H7 (cell line): ENCODE data around the gene PSMF1. TPM values are rescaled to one million over a fixed set of nuclear protein-coding genes. Genes with fewer than 3 reads are reported as not detected.
A peak's percentile ranks its signal among the peaks of the same experiment; 100 is the strongest.

Experiments used
- DNase-seq: peaks from one replicate; pipeline ENCODE4 v3.0.0; 2012
- H3K27me3 ChIP-seq: 2 replicates; pipeline ENCODE4 v1.6.0; 2011; ENCODE audit warnings: mild to moderate bottlenecking, low read length; ENCODE audit not compliant: control insufficient read depth, insufficient read depth
- H3K36me3 ChIP-seq: replicated peaks from 2 replicates; pipeline ENCODE4 v1.5.1; 2011; ENCODE audit warnings: low read length; ENCODE audit not compliant: control insufficient read depth, insufficient read depth
- H3K4me3 ChIP-seq: 2 replicates; pipeline ENCODE4 v1.5.1; 2011; ENCODE audit warnings: low read depth, mild to moderate bottlenecking, control low read depth, low read length, moderate library complexity; ENCODE audit not compliant: insufficient read depth
- total RNA-seq: library from RNA; depleted of rRNA; stranded (reverse); fragments of >200 nt; shearing (Covaris generic); gene quantifications from 2 replicates; pipeline ENCODE4 v1.2.3, GENCODE V29; 2014

PSMF1 gene
- total RNA-seq, 1 experiment from 2014 or later: 36.8 TPM

DNA sequence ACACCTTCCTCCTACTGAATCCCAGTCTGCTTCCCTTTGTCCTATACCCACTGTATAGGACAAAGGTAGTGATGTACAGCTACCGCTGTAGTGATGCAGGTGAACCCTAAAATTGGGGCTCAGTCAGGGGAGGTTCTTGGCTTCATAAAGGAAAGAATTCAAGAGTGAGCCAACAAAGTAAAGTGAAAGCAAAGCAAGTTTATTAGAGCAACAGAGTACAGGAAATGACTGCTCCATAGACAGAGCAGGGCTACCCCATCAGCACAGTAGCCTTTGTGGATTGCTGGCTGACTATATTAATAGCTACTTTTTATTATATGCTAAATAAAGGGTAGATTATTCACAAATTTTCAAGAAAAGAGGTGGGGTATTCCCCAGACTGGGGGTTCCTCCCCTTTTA, 81.6 kb downstream of the PSMF1 start:
- no peak overlapping the region for H3K4me3 ChIP-seq
- DNase-seq: no peak
- H3K27me3 ChIP-seq: no peaks in the 10 kb centered on the region; the same call in 1 of the 2 replicates
- H3K36me3 ChIP-seq: no peaks in the 10 kb centered on the region

DNA sequence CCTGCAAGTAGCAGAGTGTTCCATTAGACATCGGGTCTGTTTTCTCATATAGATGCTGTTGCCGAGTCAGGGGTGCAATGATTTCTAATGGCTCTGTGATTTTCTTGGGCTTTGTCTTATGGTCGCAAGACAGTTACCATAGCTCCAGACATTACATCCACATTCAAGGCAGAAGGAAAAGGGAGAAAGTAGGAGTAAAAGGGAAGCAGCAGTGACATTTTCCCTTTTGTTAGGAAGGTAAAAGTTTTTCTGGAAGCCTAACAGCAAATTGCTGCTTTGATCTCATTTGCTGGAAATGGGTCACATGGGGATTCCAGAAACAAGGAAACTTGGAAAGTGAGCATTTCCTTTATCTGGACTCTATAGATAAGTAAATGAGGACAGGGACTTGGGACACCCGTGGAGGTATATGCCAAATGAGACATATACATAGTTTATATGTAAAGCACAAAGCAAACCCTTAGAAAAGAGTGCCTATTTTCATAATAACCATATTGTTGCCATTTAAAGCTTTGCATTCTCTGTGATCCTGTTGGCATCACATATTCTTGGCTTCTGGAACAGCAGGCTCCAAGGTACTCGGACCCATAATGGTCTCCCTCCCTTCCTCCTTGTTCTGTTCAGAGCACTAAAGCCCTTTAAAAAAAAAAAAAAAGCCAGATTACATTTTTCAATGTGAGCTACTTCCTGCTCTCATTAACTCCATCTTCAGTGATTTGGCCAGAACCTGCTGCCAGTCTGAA, 84.5 kb downstream of the PSMF1 start, which contains the start of gene C20orf202:
Gene C20orf202, plus strand, starts transcription at position 693 of the 743 bp plus-strand sequence. CDS start 132 bp downstream, outside the sequence.
- H3K4me3 ChIP-seq: no peak within 1 kb of the TSS
- no peaks in the 10 kb centered on the region for H3K36me3 ChIP-seq
- DNase-seq: no peak
- H3K27me3 ChIP-seq: no peaks in the 10 kb centered on the region; the same call in 1 of the 2 replicates

DNA sequence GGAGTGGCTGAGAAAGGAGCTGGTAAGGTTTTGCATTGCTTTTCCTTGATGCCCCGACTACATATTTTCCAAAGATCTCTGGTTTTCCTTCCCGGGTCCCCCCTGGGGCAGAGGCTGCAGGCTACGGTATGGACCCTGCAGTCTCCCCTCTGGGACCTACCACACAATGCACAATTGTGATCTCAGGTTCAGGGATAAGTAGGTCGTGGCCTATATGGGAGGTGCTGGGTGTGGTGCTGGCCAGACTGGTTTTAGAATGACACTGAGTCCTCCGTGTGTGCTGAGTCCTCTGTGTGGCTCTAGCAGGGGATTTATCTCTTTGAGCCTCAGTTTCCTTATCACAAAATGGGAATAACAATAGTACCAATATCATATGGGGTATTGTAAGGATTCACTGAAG, 85.2 kb downstream of the PSMF1 start:
- H3K36me3 ChIP-seq: no peaks in the 10 kb centered on the region
- H3K27me3 ChIP-seq: peaks cover 2% of the 10 kb centered on the region
- H3K4me3 ChIP-seq: no peak overlapping the region
- DNase-seq: no peak

DNA sequence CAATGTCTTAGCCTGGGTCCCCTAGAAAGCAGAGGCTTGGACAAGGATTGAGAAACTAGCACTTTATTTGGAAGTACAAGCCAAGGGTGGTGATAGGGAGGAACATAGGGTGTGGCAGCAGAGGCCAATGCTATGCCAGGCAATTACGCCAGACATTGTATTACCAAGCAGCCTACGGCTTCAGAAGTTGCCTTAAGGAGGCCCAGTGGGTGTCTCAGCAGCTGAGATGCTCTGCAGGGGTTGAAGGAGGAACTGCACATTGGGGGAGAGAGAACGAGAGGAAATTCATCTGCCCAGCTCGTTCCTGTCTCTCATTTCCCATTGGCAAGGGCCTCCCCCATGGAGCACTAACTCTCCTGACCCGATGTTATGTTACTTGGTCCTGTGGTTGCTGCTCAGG, 85.7 kb downstream of the PSMF1 start:
- no peak for DNase-seq
- no peak overlapping the region for H3K4me3 ChIP-seq
- peaks cover 3% of the 10 kb centered on the region for H3K27me3 ChIP-seq
- H3K36me3 ChIP-seq: no peaks in the 10 kb centered on the region

DNA sequence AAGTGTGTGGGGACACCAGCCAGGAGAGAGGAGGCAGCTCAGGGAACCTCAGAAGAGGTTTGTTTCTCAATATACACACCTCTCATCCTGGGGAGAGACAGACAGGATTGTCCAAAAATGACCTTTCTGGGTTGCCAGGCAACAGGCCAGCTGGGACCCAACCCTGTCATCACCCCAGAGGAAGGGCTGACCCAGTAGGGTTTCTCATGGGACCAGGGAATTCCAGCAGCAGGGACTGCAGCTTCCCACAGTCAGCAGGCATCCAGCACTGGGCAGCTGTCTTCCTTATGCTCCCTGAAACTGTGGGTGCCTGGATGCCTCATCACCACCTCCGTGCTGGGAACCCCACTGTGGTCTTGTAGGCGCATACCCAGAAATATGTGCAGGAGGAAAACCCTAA, 86.2 kb downstream of the PSMF1 start:
- peaks cover 3% of the 10 kb centered on the region for H3K27me3 ChIP-seq
- no peak overlapping the region for H3K4me3 ChIP-seq
- H3K36me3 ChIP-seq: no peaks in the 10 kb centered on the region
- DNase-seq: no peak

DNA sequence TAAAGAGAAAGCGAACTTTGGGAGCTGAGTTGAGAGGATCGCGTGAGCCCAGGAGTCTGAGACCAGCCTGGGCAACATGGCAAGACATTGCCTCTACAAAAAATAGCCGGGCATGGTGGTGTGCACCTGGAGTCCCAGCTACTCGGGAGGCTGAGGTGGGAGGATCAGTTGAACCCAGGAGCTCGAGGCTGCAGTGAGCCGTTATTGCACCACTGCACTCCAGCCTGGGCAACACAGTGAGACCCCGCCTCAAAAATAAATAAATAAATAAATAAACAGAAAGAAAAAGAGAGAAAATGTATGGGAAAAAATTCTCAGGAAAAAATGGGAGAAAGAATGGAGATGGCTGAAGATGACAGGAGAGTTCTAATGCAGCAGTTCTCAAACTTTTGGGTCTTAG, 87.4 kb downstream of the PSMF1 start:
- no peak for DNase-seq
- H3K36me3 ChIP-seq: no peaks in the 10 kb centered on the region
- H3K27me3 ChIP-seq: peaks cover 3% of the 10 kb centered on the region

DNA sequence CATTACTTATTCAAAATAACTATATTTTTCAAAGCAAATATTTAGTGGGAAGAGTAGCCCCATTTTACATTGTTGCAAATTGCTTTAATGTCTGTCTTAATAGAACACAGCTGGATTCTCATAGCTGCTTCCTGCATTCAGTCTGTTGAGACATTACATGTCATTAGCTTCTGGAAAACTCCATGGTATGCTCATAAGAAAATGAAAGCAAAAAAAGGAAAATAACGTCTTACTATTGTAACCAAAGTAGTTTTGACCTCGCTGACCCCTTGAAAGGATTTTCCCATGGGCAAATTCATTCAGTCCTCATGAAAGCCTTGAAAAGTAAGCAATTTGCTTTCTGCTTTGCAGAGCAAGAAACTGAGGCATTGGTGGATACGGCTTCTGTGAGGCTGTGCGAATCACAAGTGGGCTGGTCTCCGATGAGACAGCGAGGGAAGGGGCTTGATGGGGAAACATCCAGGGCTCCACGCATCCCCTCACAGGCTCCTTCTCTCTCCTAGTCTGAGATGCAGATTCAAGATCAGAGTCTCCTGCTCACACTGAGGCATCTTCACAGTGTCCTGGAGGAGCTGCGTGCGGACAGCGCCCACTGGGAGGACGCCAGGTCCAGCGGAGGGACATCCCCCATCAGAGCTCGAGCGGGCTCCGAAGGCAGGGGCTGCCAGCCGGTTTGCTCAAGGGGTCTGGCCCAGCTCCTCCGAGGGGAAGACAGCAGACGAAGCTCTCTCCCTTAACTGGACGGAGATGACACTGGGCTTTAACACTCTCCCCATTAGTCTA, 88.2 kb downstream of the PSMF1 start:
- Histone ChIP-seq H3K27me3 (peaks cover 3% of the 10 kb centered on the region), H3K36me3 (no peaks in the 10 kb centered on the region), H3K4me3 (no peak overlapping the region)
- no peak for DNase-seq

More for the DNA sequence above, 87.4 kb downstream of the PSMF1 start:
- no peak overlapping the region for H3K4me3 ChIP-seq

DNA sequence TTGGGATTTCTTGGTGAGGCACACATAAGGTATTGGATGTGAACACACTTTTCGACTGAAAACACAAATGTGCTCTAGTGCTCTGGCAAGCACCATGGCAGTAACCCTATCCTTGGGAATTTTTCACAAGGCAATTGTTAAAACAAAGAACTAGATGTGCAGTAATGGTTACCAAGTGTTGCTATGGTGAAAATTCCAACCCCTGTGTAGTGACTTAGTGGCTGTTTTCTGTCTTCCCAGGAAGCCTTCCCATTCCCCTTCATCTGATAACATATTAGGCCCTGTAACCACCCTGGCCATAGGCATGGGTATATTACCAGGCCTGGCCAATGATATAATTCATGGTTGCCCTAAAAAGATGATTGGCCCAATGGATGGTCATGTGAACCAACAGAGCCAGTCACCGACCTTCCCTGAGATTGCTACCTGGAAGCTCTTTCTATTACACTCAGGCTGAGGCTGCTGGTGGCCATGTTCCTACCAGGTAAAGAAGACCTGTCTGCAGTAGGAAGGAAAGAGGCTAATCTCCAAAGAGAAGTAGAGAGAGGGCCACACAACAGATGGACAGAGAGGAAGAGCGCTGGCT, 89.0 kb downstream of the PSMF1 start:
- DNase-seq: no peak

DNA sequence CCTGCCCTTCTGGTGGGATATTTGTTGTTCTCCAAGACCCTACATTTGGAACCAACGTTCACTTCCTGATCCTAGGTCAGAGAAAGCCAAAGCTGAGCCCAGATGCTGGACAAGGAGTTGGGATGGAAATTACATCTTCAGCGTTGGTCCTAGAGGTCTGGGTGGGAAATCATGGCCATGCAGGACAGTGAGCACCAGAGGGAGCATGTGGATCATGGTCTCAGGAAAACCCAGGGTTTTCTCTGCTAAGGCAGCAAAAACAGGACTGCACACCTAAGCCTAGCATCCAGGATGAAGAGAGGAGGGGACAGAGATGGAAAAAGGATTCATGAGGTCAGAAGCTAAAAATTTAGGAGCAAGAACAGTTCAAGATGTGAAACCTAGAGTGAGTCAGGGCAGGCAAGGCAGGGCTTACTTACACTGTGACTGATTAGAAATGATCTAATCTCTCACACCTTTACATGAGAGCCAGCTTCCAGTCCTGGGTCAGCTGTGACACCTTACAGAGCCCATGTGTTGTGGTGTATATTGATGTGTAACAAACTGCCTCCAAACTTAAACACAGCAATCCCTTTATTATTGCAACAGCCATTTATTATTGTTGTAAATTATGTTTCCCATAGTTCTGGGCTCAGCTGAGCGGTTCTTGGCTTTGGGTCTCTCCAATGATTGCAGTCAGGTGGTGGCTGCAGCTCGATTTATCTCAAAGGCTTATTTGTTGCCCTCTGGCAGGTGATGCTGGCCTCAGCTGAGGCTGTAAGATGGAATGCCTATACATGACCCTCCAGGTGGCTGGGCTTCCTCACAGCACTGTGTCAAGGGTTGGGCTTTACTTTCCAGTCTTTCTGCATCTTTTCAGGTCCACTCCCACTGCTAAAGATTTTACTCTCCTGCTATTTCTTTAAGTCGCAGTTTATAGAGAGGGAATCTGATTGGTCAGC, 91.3 kb downstream of the PSMF1 start:
- H3K27me3 ChIP-seq: peaks cover 3% of the 10 kb centered on the region
- no peak overlapping the region for H3K4me3 ChIP-seq
- no peak for DNase-seq
- H3K36me3 ChIP-seq: no peaks in the 10 kb centered on the region

More for the DNA sequence above, 89.0 kb downstream of the PSMF1 start:
- peaks cover 3% of the 10 kb centered on the region for H3K27me3 ChIP-seq
- no peaks in the 10 kb centered on the region for H3K36me3 ChIP-seq
- H3K4me3 ChIP-seq: no peak overlapping the region

DNA sequence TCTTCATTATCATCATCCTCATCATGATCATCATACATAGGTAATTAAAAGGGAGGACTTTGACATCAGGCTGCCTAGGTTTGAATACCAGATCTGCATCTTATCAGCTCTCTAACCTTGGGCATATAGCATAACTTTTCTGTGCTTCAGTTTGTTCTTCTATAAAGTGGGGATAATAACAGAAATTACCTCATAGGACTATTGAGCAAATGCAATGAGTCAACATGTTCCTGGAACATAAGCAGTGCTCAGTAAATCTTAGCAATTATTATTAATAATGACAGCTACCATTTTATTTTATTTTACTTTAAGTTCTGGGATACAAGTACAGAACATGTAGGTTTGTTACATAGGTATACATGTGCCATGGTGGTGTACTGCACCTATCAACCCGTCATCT, 92.1 kb downstream of the PSMF1 start:
- Histone ChIP-seq H3K27me3 (peaks cover 3% of the 10 kb centered on the region), H3K4me3 (no peak overlapping the region), H3K36me3 (no peaks in the 10 kb centered on the region)
- no peak for DNase-seq

DNA sequence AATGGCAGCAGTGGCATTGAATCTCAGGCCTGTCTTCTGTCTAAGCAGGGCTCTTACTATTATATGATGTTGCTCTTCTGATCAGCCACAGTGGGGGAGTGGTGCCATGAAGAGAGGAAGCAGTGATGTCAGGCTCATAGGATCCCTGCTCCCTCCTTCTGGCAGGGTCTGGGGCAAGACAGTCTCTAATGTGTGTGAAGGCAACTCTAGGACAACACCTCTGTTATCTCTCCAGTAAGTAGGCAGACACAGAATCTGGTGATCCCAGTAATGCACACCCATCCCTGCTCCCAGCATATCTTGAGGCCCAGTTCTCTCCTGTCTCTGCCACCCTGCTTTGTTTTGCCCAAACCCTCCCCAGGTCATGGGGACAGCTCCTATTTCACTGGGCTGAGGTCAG, 93.6 kb downstream of the PSMF1 start:
- DNase-seq: no peak
- peaks cover 3% of the 10 kb centered on the region for H3K27me3 ChIP-seq
- H3K4me3 ChIP-seq: no peak overlapping the region
- no peaks in the 10 kb centered on the region for H3K36me3 ChIP-seq

DNA sequence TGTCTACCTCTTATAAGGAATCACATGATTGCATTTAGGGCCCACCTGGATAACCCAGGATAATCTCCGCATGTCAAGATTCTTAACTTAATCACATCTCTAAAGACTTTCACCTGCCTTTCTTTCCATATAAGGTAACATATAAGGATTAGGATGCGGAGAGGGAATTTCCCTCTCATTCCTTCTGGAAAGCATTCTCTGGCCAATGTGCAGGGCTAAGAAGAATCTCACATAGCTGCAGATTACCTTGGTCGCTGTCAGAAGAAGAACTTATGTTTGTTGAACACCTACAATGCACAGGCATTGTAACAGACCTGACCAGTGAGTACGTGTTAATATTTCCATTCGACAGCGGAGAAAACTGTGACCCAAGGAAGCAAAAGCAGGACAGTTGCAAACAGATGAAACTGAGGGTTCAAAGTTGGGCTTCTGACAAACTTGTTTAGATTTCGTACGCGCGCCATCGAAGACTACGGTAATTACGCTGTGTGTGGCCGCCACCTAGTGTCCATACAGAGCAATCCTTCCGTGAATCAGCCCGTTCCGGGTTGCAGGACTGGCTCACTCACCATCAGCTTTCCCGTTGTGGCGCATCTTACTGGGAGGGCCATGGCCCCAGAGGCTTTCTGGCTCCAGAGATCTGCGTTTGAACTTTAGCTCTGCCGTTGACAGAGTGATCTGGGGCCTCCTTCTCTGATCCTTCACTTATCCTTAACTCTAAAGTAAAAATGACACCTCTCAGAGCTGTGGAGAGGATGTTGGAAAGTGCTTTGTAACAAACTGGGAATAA, 94.4 kb downstream of the PSMF1 start:
- DNase-seq: peak; percentile 79

DNA sequence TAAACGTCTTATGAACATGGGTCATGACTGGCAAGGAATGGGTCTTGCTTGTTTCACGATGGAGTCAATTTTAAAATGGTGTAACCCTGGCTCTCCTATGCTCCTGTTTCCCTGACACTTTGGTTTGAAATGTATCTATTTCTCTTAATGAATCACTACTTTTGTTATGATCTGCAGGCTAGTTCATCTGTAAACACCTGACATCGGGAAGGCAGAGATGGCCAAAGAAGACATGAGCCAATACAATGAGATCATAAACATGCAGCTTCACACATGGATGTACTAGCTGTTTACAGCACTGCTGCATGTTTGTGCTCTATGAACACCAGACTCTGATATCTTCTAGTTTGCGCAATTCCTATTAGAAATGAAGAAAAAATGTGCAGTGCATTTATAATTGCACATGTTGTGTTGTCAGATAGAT, 96.4 kb downstream of the PSMF1 start:
- Histone ChIP-seq H3K4me3 (no peak overlapping the region), H3K36me3 (no peaks in the 10 kb centered on the region), H3K27me3 (no peaks in the 10 kb centered on the region; the same call in 1 of the 2 replicates)
- DNase-seq: no peak

More for the DNA sequence above, 94.4 kb downstream of the PSMF1 start:
- Histone ChIP-seq H3K36me3 (no peaks in the 10 kb centered on the region), H3K4me3 (no peak overlapping the region), H3K27me3 (peaks cover 3% of the 10 kb centered on the region)
